HL-60 (cell line): ENCODE results near the gene TAF3.

Experiments used
- GABPA ChIP-seq: IDR thresholded peaks from 2 replicates; pipeline ENCODE4 v1.6.1; 2012; ENCODE audit warnings: low read depth
- POLR2AphosphoS5 ChIP-seq: IDR thresholded peaks from 2 replicates; pipeline ENCODE4 v1.6.1; 2012; ENCODE audit warnings: low read depth
- REST ChIP-seq: IDR thresholded peaks from 2 replicates; pipeline ENCODE4 v1.6.1; 2012; ENCODE audit warnings: low read depth; ENCODE audit not compliant: insufficient replicate concordance
- TF ChIP-seq, protein P1 (sequence below): IDR thresholded peaks from one replicate; pipeline ENCODE4 v1.5.1; 2011; ENCODE audit warnings: low read length, control low read depth, inconsistent platforms; ENCODE audit not compliant: insufficient read depth

DNA sequence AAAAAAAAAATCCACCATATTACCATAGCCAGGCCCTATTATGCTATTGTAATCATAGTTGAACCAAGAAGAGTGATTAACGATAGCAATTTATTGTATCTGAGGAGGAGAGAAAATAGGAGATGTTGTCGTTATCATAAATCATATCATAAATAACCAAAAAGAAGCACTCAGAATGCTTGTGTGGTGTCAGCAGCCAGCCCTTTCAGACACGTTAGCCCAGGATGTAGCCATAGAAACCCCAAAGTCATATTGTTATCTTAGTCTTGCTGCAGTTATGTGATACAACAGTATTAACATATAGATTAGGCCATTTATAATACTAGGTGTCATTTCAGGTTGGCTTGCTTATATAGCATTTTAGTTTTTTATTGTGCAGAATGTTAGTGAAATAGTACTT is 134.0 kb downstream of the TAF3 start:
- TF ChIP-seq, protein P1, sequence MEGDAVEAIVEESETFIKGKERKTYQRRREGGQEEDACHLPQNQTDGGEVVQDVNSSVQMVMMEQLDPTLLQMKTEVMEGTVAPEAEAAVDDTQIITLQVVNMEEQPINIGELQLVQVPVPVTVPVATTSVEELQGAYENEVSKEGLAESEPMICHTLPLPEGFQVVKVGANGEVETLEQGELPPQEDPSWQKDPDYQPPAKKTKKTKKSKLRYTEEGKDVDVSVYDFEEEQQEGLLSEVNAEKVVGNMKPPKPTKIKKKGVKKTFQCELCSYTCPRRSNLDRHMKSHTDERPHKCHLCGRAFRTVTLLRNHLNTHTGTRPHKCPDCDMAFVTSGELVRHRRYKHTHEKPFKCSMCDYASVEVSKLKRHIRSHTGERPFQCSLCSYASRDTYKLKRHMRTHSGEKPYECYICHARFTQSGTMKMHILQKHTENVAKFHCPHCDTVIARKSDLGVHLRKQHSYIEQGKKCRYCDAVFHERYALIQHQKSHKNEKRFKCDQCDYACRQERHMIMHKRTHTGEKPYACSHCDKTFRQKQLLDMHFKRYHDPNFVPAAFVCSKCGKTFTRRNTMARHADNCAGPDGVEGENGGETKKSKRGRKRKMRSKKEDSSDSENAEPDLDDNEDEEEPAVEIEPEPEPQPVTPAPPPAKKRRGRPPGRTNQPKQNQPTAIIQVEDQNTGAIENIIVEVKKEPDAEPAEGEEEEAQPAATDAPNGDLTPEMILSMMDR, result no peak
- TF ChIP-seq POLR2AphosphoS5 (no peak), GABPA (no peak), REST (no peak)
